NT2/D1 (cell line): ENCODE results near the gene MDM2.

Source experiments
- DNase-seq: peaks from one replicate; pipeline ENCODE4 v3.0.0-alpha.2; 2011; ENCODE audit warnings: low read depth, low spot score
- H3K27me3 ChIP-seq: 2 replicates; pipeline ENCODE4 v1.6.0; 2011; ENCODE audit warnings: mild to moderate bottlenecking; ENCODE audit not compliant: insufficient read length, insufficient read depth
- H3K36me3 ChIP-seq: 2 replicates; pipeline ENCODE4 v1.6.1; 2011; ENCODE audit warnings: mild to moderate bottlenecking, low read length, mixed read lengths; ENCODE audit not compliant: insufficient read depth, insufficient read length
- H3K4me1 ChIP-seq: 2 replicates; pipeline ENCODE4 v1.5.1; 2011; ENCODE audit not compliant: insufficient read depth, insufficient read length
- H3K4me3 ChIP-seq: 2 replicates; pipeline ENCODE4 v1.5.1; 2011; ENCODE audit warnings: low read depth; ENCODE audit not compliant: insufficient read length
- H3K9ac ChIP-seq: 2 replicates; pipeline ENCODE4 v1.6.0; 2011; ENCODE audit warnings: low read depth; ENCODE audit not compliant: insufficient read length
- H3K9me3 ChIP-seq: 2 replicates; pipeline ENCODE4 v1.5.1; 2011; ENCODE audit warnings: mild to moderate bottlenecking, low read length; ENCODE audit not compliant: insufficient read depth
- SUZ12 ChIP-seq: IDR thresholded peaks from 2 replicates; pipeline ENCODE4 v1.6.1; 2011; ENCODE audit not compliant: insufficient read length, insufficient read depth; ENCODE audit errors: extremely low read depth
- YY1 ChIP-seq: IDR thresholded peaks from 2 replicates; pipeline ENCODE4 v1.6.1; 2011; ENCODE audit not compliant: insufficient read length, insufficient read depth
- ZNF274 ChIP-seq: IDR thresholded peaks from 2 replicates; pipeline ENCODE4 v1.6.1; 2011; ENCODE audit warnings: mild to moderate bottlenecking, low read depth, low read length

MDM2 gene

DNA sequence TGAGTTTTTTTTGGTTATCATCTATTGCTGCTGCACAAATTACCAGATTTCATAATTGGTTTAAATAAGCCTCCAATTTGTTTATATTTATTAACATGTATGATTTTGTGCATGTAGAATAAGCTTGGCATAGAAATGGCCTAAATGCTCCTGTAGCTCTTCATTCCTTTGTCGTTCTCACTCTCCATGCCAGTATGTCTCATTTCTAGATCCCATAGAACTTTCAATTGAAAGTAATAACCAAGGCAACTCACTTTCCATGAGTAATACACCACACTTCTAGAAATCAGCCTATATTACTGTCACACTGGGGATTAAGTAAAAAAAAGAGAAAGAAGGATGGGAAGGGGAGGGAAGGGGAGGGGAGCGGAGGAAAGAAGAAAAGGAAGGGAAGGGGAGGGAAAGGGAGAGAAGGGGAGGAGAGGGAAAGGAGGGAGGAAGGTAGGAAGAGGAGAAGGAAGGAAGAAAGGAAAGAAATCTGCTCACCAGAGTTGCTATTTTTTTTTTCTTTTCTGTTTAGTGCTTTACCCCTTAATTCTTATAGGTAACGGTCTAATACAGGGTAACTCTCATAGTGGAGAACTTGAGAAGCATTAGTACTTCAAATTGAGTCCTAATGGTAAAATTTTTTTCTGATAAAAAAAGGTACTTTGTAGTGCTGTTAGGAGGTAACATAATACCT lies 45.6 kb downstream of the MDM2 start:
- Histone ChIP-seq H3K9ac (no peak overlapping the region), H3K9me3 (no peaks in the 10 kb centered on the region), H3K27me3 (no peaks in the 10 kb centered on the region), H3K36me3 (no peaks in the 10 kb centered on the region), H3K4me1 (no peaks in the 10 kb centered on the region), H3K4me3 (no peak overlapping the region)
- TF ChIP-seq ZNF274 (no peak), SUZ12 (no peak)
- DNase-seq: no peak

DNA sequence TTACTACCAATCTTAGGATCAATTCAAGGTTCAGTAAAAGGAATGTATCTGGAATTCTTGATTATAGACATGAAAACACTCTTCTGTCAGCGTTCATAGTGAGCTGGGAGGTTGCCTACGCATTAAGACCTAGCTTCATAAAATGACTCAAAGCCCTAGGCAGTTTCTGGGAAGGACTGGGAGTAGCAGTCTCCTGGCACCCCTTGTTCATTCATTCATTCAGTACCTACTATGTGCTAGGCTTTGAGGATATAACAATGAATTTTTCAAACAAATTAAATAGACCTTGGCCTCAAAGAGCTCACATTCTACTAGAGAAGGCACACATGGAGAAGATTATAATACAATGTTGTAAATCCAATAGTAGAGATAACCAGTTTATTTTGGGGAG lies 46.1 kb downstream of the MDM2 start:
- Histone ChIP-seq H3K9ac (no peak overlapping the region), H3K4me3 (no peak overlapping the region), H3K36me3 (no peaks in the 10 kb centered on the region), H3K9me3 (no peaks in the 10 kb centered on the region), H3K4me1 (no peaks in the 10 kb centered on the region), H3K27me3 (no peaks in the 10 kb centered on the region)
- DNase-seq: no peak
- no peak for TF ChIP-seq SUZ12
- TF ChIP-seq ZNF274: no peak
- TF ChIP-seq YY1: no peak

- H3K36me3 ChIP-seq: no peaks in the 10 kb centered on the region
- no peaks in the 10 kb centered on the region for H3K27me3 ChIP-seq
- DNase-seq: no peak
- no peaks in the 10 kb centered on the region for H3K9me3 ChIP-seq
- no peaks in the 10 kb centered on the region for H3K4me1 ChIP-seq
- no peak overlapping the region for H3K9ac ChIP-seq
- no peak overlapping the region for H3K4me3 ChIP-seq
- TF ChIP-seq YY1 (no peak), ZNF274 (no peak), SUZ12 (no peak)
Measured at GRCh38 chr12:68854554-68854953, 46.6 kb downstream of the MDM2 start.

DNA sequence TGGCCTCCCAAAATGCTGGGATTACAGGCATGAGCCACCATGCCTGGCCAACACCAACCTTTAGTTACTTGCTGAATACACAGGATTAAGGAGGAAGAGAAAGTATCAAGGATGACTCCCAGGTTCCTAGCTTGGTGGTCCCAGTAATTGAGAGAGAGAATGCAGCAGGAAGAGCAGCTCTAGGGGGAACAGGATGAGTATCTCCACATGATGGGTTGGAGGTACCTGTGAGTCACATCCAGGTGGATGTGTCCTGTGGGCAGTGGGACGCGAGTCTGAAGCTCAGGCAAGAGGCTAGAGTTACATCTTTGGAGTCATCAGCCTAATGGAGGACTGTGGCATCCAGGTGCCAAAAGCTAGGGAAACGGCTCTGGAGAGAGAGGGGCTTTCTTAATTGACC lies 47.1 kb downstream of the MDM2 start:
- Histone ChIP-seq H3K9me3 (no peaks in the 10 kb centered on the region), H3K36me3 (no peaks in the 10 kb centered on the region), H3K9ac (no peak overlapping the region), H3K4me3 (no peak overlapping the region), H3K4me1 (no peaks in the 10 kb centered on the region), H3K27me3 (no peaks in the 10 kb centered on the region)
- TF ChIP-seq SUZ12: no peak
- TF ChIP-seq YY1: no peak
- TF ChIP-seq ZNF274: no peak
- DNase-seq: no peak

- Histone ChIP-seq H3K9me3 (no peaks in the 10 kb centered on the region), H3K9ac (no peak overlapping the region), H3K4me1 (no peaks in the 10 kb centered on the region), H3K36me3 (no peaks in the 10 kb centered on the region), H3K27me3 (no peaks in the 10 kb centered on the region), H3K4me3 (no peak overlapping the region)
- no peak for DNase-seq
- no peak for TF ChIP-seq ZNF274
- TF ChIP-seq YY1: no peak
- TF ChIP-seq SUZ12: no peak
Measured at GRCh38 chr12:68855771-68856170, 47.8 kb downstream of the MDM2 start.

DNA sequence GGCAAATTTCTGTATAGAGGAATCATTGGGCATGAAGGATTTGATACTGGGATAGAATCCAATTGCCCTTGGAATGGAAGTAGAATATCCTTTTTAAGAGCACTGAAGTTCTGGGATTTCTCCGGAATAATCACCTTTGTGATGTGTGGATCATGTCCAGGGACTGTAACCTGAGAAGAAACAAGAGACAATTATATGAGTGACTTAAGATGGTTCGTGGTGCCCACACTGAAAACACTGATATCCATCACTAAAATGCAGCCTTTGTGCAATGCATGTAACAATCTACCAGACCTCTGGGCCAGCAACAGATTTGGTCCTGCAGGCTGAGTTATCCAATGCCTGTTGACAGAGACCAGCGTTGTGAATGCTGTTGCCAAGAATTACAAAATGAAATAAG lies 48.5 kb downstream of the MDM2 start:
- no peak for DNase-seq
- Histone ChIP-seq H3K4me3 (no peak overlapping the region), H3K4me1 (no peaks in the 10 kb centered on the region), H3K27me3 (no peaks in the 10 kb centered on the region), H3K36me3 (no peaks in the 10 kb centered on the region), H3K9me3 (no peaks in the 10 kb centered on the region), H3K9ac (no peak overlapping the region)
- no peak for TF ChIP-seq SUZ12
- no peak for TF ChIP-seq YY1
- no peak for TF ChIP-seq ZNF274

DNA sequence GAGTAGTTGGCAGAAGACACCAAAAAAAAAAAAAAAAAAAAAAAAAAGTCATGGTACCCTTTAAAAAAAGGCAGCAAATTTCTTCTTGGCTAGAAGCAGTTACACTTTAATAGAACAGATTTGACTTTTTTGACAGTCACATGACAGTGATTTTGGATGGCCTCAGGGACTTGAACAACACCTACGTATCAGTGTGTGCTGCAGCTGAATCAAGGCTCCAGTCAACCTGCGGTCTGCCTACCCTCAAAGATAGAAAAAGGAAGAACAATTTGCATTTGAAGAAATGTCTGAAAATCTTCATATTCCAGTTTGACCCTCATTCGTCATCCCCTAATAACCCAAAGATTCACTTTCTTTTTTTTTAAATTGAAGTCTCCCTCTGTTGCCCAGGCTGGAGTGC lies 53.9 kb downstream of the MDM2 start:
- no peaks in the 10 kb centered on the region for H3K36me3 ChIP-seq
- no peaks in the 10 kb centered on the region for H3K4me1 ChIP-seq
- TF ChIP-seq YY1 (no peak), SUZ12 (no peak), ZNF274 (no peak)
- no peaks in the 10 kb centered on the region for H3K9me3 ChIP-seq
- H3K27me3 ChIP-seq: no peaks in the 10 kb centered on the region
- no peak overlapping the region for H3K9ac ChIP-seq
- DNase-seq: no peak
- no peak overlapping the region for H3K4me3 ChIP-seq
